PFSK-1 (cell line): Measurements from ENCODE around the gene KDM4B.

Experiments
- POLR2AphosphoS5 ChIP-seq: IDR thresholded peaks from 2 replicates; pipeline ENCODE4 v1.6.1; 2012; ENCODE audit warnings: low read depth, mild to moderate bottlenecking, control low read depth, low read length, moderate library complexity
- TAF1 ChIP-seq: IDR thresholded peaks from 2 replicates; pipeline ENCODE4 v1.6.1; 2012; ENCODE audit warnings: low read length, control low read depth, borderline replicate concordance; ENCODE audit not compliant: insufficient read depth

DNA sequence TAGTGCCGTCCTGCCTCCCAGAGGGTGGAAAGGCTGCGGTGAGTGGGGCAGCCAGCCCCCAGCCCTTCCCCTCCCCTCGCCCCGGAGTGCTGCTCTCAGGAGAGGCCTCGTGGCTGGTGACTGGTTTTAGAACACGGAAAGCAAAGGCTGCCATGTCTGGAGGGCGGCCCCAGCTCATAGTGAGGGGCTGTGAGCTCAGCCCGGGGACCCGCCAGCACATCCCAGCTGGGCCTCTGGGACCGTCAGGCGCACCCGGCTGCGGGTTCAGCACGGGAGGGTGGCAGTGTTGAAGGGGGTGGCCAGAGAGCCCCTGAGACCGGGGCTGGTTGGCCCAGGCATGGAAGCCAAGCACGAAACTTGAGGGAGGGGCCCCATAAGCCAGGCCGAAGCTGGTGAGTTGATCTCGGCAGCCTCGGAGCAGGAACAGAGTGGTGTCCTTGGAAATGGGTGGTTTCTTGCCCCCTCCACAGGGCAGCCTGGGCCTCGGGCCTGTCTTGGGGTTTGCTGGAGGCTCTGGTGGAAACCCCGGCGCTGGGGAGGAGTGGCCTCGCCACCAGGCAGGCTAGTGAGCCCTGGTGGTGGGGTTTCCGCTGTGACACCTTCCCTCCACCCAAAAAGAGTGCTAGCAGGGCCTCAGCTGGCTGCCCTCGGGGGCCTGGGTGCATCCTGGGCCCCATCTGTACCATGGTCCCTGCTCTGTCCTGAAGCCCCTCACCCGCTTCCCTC, 157.7 kb downstream of the KDM4B start:
- TF ChIP-seq POLR2AphosphoS5 (no peak), TAF1 (no peak)
